HG02759 (cell line): ENCODE measurements around the gene PTPN9.
"Not testable (repeated sequence)": the region's sequence is repeated elsewhere in the genome, so short reads cannot be mapped to it uniquely, and the experiment has no call there.

ENCODE experiments used
- ATAC-seq: cut with Tn5 transposase; IDR thresholded peaks from one replicate; pipeline ENCODE4 v1.9.1; 2021; ENCODE audit warnings: mild to moderate bottlenecking, moderate library complexity; ENCODE audit not compliant: unreplicated experiment

The PTPN9 gene

GRCh38 chr15:75454471-75455378 lies 124.4 kb downstream of the PTPN9 start:
- ATAC-seq, result no peak

GRCh38 chr15:75453703-75454470 lies 125.2 kb downstream of the PTPN9 start:
- ATAC-seq, result peak; percentile 34

GRCh38 chr15:75452865-75453702 lies 126.0 kb downstream of the PTPN9 start:
- ATAC-seq, result no peak

- ATAC-seq, result no peak
Measured at GRCh38 chr15:75452364-75452864, 126.7 kb downstream of the PTPN9 start.

GRCh38 chr15:75451674-75452363 lies 127.3 kb downstream of the PTPN9 start, which contains the start of gene SIN3A:
Gene SIN3A (minus strand): TSS chr15:75451690. CDS start chr15:75430375, 21,315 bp downstream.
- ATAC-seq, result peak; percentile 44

- ATAC-seq, result no peak
Measured at GRCh38 chr15:75451202-75451673, 127.9 kb downstream of the PTPN9 start.

GRCh38 chr15:75450307-75451201 lies 128.6 kb downstream of the PTPN9 start:
- peak; percentile 24 for ATAC-seq

GRCh38 chr15:75449585-75450306 lies 129.4 kb downstream of the PTPN9 start:
- no peak for ATAC-seq

GRCh38 chr15:75448171-75448570 lies 130.9 kb downstream of the PTPN9 start:
- not testable (repeated sequence) for ATAC-seq

- ATAC-seq, result no peak
Measured at GRCh38 chr15:75446151-75446550, 133.0 kb downstream of the PTPN9 start.

- ATAC-seq, result not testable (repeated sequence)
Measured at GRCh38 chr15:75445324-75445723, 133.8 kb downstream of the PTPN9 start.

- not testable (repeated sequence) for ATAC-seq
Measured at GRCh38 chr15:75443972-75444453, 135.1 kb downstream of the PTPN9 start.

GRCh38 chr15:75437721-75438120 lies 141.4 kb downstream of the PTPN9 start:
- ATAC-seq, result no peak

GRCh38 chr15:75436881-75437280 lies 142.2 kb downstream of the PTPN9 start:
- ATAC-seq, result no peak

- ATAC-seq, result no peak
Measured at GRCh38 chr15:75431682-75432081, 147.4 kb downstream of the PTPN9 start.

- no peak for ATAC-seq
Measured at GRCh38 chr15:75431270-75431669, 147.8 kb downstream of the PTPN9 start.

- ATAC-seq, result no peak
Measured at GRCh38 chr15:75430259-75430658, 148.9 kb downstream of the PTPN9 start.

GRCh38 chr15:75428152-75428551 lies 151.0 kb downstream of the PTPN9 start:
- ATAC-seq, result no peak
